OCI-LY1 (cell line): Measurements from ENCODE around the gene ZFPM1.
"Not testable (repeated sequence)": the region's sequence is repeated elsewhere in the genome, so short reads cannot be mapped to it uniquely, and the experiment has no call there.

Experiments used
- EZH2 ChIP-seq: fragments of 200-600 bp; sonication (generic), shearing (Covaris generic); IDR thresholded peaks from 2 replicates; pipeline ENCODE4 v1.8.0; 2017; ENCODE audit warnings: borderline replicate concordance, mixed run types, mild to moderate bottlenecking, antibody characterized with exemption, low read length, moderate library complexity, mixed read lengths
- TF ChIP-seq, protein P1 (sequence below): fragments of 200-600 bp; sonication (generic), shearing (Covaris generic); IDR thresholded peaks from 2 replicates; pipeline ENCODE4 v1.5.1; 2017; ENCODE audit warnings: mild to moderate bottlenecking, antibody characterized with exemption, low read length, moderate library complexity, mixed read lengths

DNA sequence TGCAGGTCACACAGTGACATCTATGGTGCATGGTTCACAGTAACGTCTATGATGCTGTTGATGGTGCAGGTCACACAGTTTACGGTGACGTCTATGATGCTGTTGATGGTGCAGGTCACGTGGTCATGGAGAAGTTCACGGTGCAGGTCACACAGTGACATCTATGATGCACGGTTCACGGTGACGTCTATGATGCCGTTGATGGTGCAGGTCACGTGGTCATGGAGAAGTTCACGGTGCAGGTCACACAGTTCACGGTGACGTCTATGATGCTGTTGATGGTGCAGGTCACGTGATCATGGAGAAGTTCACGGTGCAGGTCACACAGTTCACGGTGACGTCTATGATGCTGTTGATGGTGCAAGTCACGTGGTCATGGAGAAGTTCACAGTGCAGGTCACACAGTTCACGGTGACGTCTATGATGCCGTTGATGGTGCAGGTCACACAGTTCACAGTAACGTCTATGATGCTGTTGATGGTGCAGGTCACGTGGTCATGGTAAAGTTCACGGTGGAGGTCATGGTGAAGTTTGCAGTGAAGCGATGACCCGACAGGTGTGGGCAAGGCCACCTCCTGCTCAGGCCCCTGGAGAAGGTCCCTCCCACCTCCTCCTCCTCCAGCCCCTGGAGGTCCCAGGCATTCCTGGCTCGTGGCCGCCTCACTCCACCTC, 42.6 kb upstream of the ZFPM1 start:
- TF ChIP-seq, protein P1, sequence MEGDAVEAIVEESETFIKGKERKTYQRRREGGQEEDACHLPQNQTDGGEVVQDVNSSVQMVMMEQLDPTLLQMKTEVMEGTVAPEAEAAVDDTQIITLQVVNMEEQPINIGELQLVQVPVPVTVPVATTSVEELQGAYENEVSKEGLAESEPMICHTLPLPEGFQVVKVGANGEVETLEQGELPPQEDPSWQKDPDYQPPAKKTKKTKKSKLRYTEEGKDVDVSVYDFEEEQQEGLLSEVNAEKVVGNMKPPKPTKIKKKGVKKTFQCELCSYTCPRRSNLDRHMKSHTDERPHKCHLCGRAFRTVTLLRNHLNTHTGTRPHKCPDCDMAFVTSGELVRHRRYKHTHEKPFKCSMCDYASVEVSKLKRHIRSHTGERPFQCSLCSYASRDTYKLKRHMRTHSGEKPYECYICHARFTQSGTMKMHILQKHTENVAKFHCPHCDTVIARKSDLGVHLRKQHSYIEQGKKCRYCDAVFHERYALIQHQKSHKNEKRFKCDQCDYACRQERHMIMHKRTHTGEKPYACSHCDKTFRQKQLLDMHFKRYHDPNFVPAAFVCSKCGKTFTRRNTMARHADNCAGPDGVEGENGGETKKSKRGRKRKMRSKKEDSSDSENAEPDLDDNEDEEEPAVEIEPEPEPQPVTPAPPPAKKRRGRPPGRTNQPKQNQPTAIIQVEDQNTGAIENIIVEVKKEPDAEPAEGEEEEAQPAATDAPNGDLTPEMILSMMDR = not testable (repeated sequence)
- TF ChIP-seq EZH2 = not testable (repeated sequence)
